ENCODE measurements around the gene ASXL1.

DNA sequence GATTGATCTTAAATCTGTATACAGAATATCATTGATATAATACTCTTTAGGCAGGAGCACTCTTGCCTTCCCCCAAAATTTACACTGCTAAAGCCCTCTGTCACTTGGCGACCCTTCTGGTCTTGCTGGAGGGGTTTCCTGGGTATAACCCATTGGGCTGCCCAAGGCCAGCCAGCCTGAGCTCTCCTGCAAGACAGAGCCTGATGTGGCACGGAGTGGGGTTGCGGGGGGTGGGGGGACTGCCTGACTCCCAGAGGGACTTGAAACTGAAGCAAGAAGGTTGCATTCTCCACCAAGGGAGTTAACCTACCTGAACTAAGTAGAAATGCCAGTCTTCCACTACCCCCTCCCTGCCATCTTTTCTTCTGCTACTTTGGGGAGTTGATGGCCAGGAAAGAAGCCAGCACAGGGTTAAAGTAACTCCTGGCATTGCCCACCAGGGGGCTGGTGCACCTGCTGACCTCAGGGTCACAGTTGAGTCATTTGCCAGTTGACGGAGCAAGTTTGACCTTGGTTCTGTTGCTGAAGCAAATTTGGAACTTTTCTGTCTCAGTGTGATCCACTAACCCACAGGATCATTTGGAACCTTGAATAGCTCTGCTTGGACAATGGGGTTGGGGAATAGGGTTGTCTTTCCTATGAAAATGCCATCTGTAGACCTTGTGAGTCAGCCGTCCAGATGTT is 79.4 kb downstream of the ASXL1 start:
- TF ChIP-seq, protein P1, sequence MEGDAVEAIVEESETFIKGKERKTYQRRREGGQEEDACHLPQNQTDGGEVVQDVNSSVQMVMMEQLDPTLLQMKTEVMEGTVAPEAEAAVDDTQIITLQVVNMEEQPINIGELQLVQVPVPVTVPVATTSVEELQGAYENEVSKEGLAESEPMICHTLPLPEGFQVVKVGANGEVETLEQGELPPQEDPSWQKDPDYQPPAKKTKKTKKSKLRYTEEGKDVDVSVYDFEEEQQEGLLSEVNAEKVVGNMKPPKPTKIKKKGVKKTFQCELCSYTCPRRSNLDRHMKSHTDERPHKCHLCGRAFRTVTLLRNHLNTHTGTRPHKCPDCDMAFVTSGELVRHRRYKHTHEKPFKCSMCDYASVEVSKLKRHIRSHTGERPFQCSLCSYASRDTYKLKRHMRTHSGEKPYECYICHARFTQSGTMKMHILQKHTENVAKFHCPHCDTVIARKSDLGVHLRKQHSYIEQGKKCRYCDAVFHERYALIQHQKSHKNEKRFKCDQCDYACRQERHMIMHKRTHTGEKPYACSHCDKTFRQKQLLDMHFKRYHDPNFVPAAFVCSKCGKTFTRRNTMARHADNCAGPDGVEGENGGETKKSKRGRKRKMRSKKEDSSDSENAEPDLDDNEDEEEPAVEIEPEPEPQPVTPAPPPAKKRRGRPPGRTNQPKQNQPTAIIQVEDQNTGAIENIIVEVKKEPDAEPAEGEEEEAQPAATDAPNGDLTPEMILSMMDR (IDR thresholded peaks at IDR 0.05): no peak
- TF ChIP-seq POLR2A (IDR thresholded peaks at IDR 0.05): no peak
